Transverse colon (tissue), 4 donors: ENCODE data around the gene BAAT. TPM values are rescaled to one million over a fixed set of nuclear protein-coding genes. Genes with fewer than 3 reads are reported as not detected.
"Not testable (repeated sequence)": the region's sequence is repeated elsewhere in the genome, so short reads cannot be mapped to it uniquely, and the experiment has no call there.

Experiments
- DNase-seq: peaks from one replicate; pipeline ENCODE4 v3.0.0-alpha.2; 2019
- H3K27ac ChIP-seq, 4 donors: fragments of 200-600 bp; sonication (generic); 2 replicates each; pipeline ENCODE4 v1.5.1; 2016 to 2018; ENCODE audit warnings: inconsistent platforms in 4 of 4
- H3K27me3 ChIP-seq: fragments of 200-600 bp; sonication (generic); 2 replicates; pipeline ENCODE4 v1.5.1; 2017; ENCODE audit warnings: inconsistent platforms
- H3K36me3 ChIP-seq, 4 donors: fragments of 200-600 bp; sonication (generic); 2 replicates each; pipeline ENCODE4 v1.5.1; 2017 to 2019; ENCODE audit warnings: inconsistent platforms in 4 of 4
- H3K4me1 ChIP-seq, 4 donors: fragments of 200-600 bp; sonication (generic); 2 replicates each; pipeline ENCODE4 v1.5.1; 2017 to 2020; ENCODE audit warnings: inconsistent platforms in 4 of 4
- H3K4me3 ChIP-seq, 4 donors: fragments of 200-600 bp; sonication (generic); 1 replicate in 1 of 4; 2 replicates in 3 of 4; pipeline versions ENCODE4 v1.5.1 to v1.6.1; 2017 to 2019; ENCODE audit warnings: inconsistent platforms in 4 of 4
- H3K9me3 ChIP-seq, 2 donors: fragments of 200-600 bp; sonication (generic); 2 replicates each; pipeline ENCODE4 v1.5.1; 2017 to 2019; ENCODE audit warnings: inconsistent platforms in 2 of 2
- CTCF ChIP-seq, 5 experiments: fragments of 200-600 bp in 3 of 5; fragments of 450-650 bp in 2 of 5; sonication (generic) in 3 of 5; IDR thresholded peaks; 1 replicate in 2 of 5; 2 replicates in 3 of 5; pipeline ENCODE4 v1.5.1; 2016 to 2017; ENCODE audit warnings: antibody characterized with exemption in 5 of 5, inconsistent platforms in 3 of 5, mild to moderate bottlenecking in 2 of 5, moderate library complexity in 1 of 5
- EP300 ChIP-seq: sonication (generic); formaldehyde crosslinking; IDR thresholded peaks from one replicate; pipeline ENCODE4 v1.6.1; 2017; ENCODE audit warnings: antibody characterized with exemption, low read depth
- POLR2A ChIP-seq: fragments of 450-650 bp; IDR thresholded peaks from one replicate; pipeline ENCODE4 v1.6.1; 2016; ENCODE audit warnings: antibody characterized with exemption, mild to moderate bottlenecking, moderate library complexity
- POLR2AphosphoS5 ChIP-seq, 3 donors: sonication (generic); formaldehyde crosslinking; IDR thresholded peaks; one replicate each; pipeline ENCODE4 v1.6.1; 2016; ENCODE audit warnings: antibody characterized with exemption in 3 of 3
- WGBS, 2 donors: methylation state at CpG; one replicate each; pipeline ENCODE4 v1.1.5; 2018; ENCODE audit warnings: low coverage in 1 of 2; 5-methylcytosine and 5-hydroxymethylcytosine counted together
- in situ Hi-C, 4 donors: fragments of 200-750 bp; cut with MboI; loops; one replicate each; pipeline versions ENCODE4 v1.15.0 to v1.15.1; 2017; ENCODE audit warnings: low sequenced_read_pairs in 3 of 4, low pct_ligation_motif_present in 1 of 4, low pct_unique_long_range_greater_than_20kb in 1 of 4
- intact Hi-C: fragments of 100-400 bp; cut with DNase I; formaldehyde crosslinking; loops from one replicate; pipeline ENCODE4 v1.15.1; 2023; ENCODE audit warnings: low total_unique reads
- total RNA-seq, 4 donors: library from RNA; depleted of rRNA; stranded (reverse); fragments of >200 nt; gene quantifications; one replicate each; pipeline ENCODE4 v1.1.0, GENCODE V29; 2016

BAAT gene
- total RNA-seq, 4 donors from 2014 or later, result 0.14 TPM; not detected in 3

GRCh38 chr9:101336091-101336490 lies 48.7 kb downstream of the BAAT start:
- no peak for DNase-seq
- Histone ChIP-seq H3K9me3 (no peaks in the 10 kb centered on the region), H3K4me1 (no peaks in the 10 kb centered on the region), H3K27ac (no peak overlapping the region), H3K27me3 (no peaks in the 10 kb centered on the region), H3K4me3 (no peak overlapping the region), H3K36me3 (no peaks in the 10 kb centered on the region)
- intact Hi-C loops (no loop called here), in situ Hi-C loops (no loop called here)
- TF ChIP-seq POLR2AphosphoS5 (IDR thresholded peaks at IDR 0.05), result no peak
- TF ChIP-seq CTCF (IDR thresholded peaks at IDR 0.05), result no peak
- no peak for TF ChIP-seq POLR2A
- no peak for TF ChIP-seq EP300

GRCh38 chr9:101333926-101334702 lies 50.7 kb downstream of the BAAT start:
- DNase-seq, result no peak
- intact Hi-C loops, result no loop called here

GRCh38 chr9:101333490-101333889 lies 51.3 kb downstream of the BAAT start:
- no peak for DNase-seq
- whole genome bisulfite sequencing, 2 donors, result 85 to 92% methylated on average over 2 to 4 of the region's 4 CpGs
- Histone ChIP-seq H3K27ac (no peak overlapping the region), H3K9me3 (no peaks in the 10 kb centered on the region), H3K36me3 (no peaks in the 10 kb centered on the region), H3K4me1 (no peaks in the 10 kb centered on the region), H3K27me3 (no peaks in the 10 kb centered on the region), H3K4me3 (no peak overlapping the region)
- intact Hi-C loops, result no loop called here
- no peak for TF ChIP-seq POLR2A
- no peak for TF ChIP-seq EP300
- no peak for TF ChIP-seq POLR2AphosphoS5 (IDR thresholded peaks at IDR 0.05)
- TF ChIP-seq CTCF (IDR thresholded peaks at IDR 0.05), result no peak
- in situ Hi-C loops, result no loop called here

More at GRCh38 chr9:101333926-101334702, 50.7 kb downstream of the BAAT start:
- H3K27ac ChIP-seq, result no peak overlapping the region
- no peak for TF ChIP-seq CTCF (IDR thresholded peaks at IDR 0.05)
- TF ChIP-seq POLR2AphosphoS5 (IDR thresholded peaks at IDR 0.05), result no peak
- no peak for TF ChIP-seq EP300
- H3K9me3 ChIP-seq, result no peaks in the 10 kb centered on the region
- WGBS, 2 donors, result 90 to 100% methylated on average over 2 to 25 of the region's 25 CpGs
- no peaks in the 10 kb centered on the region for H3K4me1 ChIP-seq
- no peaks in the 10 kb centered on the region for H3K36me3 ChIP-seq
- H3K4me3 ChIP-seq, result no peak overlapping the region
- in situ Hi-C loops, result no loop called here
- no peaks in the 10 kb centered on the region for H3K27me3 ChIP-seq

- WGBS, 2 donors, result 89 to 91% methylated on average over 1 of the region's 1 CpG
- Histone ChIP-seq H3K27me3 (no peaks in the 10 kb centered on the region), H3K4me3 (no peak overlapping the region), H3K9me3 (no peaks in the 10 kb centered on the region), H3K27ac (no peak overlapping the region), H3K36me3 (no peaks in the 10 kb centered on the region), H3K4me1 (no peaks in the 10 kb centered on the region)
- intact Hi-C loops (no loop called here), in situ Hi-C loops (no loop called here)
- no peak for DNase-seq
- TF ChIP-seq POLR2AphosphoS5 (IDR thresholded peaks at IDR 0.05), result no peak
- TF ChIP-seq EP300, result no peak
- no peak for TF ChIP-seq POLR2A
- TF ChIP-seq CTCF (IDR thresholded peaks at IDR 0.05), result no peak
Measured at GRCh38 chr9:101332362-101332761, 52.4 kb downstream of the BAAT start.

- H3K4me1 ChIP-seq, H3K36me3 ChIP-seq, in situ Hi-C loops, H3K4me3 ChIP-seq, H3K27me3 ChIP-seq, H3K9me3 ChIP-seq, H3K27ac ChIP-seq, intact Hi-C loops, DNase-seq: not testable (repeated sequence)
- WGBS, 2 donors, result 60 to 64% methylated on average over 3 of the region's 3 CpGs
Measured at GRCh38 chr9:101327422-101327909, 57.3 kb downstream of the BAAT start.
